HTERT RPE-1 (cell line): Measurements from ENCODE around the gene ZBTB20.

Experiments used
- in situ Hi-C: fragments of 300-500 bp; cut with MboI; formaldehyde crosslinking; loops from 4 replicates; pipeline ENCODE4 v1.14.3; 2020; ENCODE audit warnings: low sequenced_read_pairs

Gene ZBTB20

DNA sequence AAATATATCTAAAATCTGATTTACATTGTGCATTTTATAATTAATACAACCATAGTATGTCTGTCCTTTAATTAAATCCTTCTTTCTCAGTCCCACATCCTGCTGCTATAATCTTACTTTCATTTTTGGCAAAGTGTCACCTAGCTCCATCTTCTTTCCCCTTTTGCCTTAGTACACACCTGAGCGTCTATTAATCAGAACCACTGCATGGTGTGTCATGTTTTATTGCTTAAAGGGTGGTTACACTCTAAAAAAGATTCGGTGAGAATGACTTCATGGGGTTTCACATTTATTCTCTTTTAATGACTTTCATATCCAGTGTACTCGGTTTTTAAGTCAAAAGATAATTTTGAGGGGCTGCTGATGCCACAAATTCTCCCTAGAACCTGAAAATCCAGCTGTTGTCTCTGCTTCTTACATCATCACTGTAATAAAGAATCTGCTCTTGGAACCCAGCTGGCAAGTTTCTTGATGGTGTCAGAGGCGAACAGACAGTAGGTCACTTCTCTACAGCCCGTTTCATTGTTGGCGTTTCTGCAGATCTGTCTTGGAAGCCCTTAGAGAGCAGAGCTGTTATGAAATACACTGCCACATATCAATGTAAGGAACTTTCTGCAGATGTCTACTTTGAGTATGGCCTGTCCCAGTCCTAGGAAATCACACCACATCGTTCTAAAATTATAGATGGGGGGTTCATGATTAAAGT lies 753.6 kb downstream of the ZBTB20 start:
- in situ Hi-C loops, result no loop called here

DNA sequence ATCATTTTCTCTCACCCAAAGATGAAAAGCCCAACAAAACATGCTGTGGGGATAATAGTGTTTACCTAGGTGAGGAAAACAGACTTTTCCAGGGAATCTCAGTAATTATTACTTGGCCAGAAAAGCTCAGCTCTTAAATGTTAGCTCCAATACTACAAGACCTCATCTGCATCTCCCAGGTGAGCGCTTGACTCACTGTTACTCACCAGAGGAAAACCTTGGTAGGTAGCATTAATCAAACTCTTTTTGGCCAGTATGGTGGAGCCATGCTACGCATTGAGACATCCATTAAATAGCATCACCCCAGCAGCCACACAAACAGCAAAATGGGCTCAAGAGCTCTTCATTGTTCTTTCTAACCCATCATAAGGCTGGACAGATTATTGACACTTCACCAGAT lies 754.3 kb downstream of the ZBTB20 start:
- in situ Hi-C loops, result no loop called here

GRCh38 chr3:114389156-114389555 lies 757.9 kb downstream of the ZBTB20 start:
- in situ Hi-C loops, result no loop called here

DNA sequence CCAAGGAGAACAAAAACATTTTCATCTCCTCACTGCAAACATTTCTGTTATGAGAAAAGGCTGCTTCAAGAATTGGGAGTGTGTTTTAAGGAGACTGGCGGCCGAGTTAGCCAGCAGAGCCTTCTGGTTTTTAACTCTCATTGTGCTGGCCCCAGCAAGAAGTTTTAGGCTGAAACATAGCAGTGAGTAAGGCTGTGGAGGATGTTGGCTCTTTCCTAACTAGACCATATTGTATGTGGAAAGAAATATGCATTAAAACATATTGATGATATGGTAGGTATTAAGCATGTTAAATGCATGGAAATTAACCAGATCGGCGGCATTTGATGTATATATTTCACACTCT lies 762.6 kb downstream of the ZBTB20 start:
- in situ Hi-C loops, result no loop called here

DNA sequence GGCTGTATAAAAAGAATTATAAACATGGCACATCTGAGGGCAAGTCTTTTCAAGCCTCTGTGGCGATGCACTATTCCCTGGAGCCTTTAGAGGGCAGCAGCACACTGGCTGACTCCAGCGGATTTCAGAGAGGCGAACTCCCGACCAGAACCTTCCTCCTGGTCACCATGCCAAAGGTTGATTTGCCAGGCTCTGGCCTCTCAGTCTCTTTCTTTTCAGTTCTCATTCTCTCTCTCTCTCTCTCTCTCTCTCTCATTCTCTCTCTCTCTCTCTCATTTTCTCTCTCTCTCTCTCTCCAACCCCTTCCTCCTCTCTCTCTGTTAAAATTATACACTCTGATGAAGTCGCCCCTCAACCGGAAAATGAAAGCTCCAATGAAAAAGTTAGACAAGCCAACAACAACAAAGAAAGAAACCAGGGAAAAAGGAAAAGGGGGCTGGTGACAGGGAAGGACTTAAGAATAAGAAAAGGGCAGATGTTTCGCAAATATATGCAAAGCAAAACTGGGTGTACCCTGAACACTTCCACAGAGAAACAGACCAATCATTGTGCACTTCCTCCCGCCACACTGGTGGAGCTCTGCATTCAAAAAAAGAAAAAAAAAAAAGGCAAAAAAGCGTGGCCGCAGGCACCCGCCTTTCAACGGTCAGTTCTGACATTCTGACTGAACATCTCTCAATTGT lies 763.1 kb downstream of the ZBTB20 start:
- in situ Hi-C loops, result no loop called here

- in situ Hi-C loops, result no loop called here
These were observed 766.8 kb downstream of the ZBTB20 start for GRCh38 chr3:114380233-114380651.

DNA sequence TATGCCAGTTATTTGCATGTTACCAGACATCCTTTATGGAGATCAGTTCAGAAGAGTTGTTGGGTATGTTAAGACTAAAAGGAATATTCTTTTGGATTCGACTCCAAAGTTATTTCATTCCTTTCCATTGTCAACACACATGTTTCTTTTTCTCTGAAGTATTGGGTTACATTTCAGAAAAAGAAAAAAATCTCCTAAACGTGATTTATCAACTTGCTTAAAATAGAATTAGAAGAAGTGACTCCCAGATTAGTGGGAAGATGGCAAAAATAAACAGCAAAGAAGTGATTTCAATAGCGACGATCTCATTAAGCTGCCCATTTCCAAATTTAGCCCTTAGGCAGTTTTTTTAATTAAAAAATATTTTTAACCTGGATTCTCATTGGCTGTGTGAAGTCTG lies 767.8 kb downstream of the ZBTB20 start:
- in situ Hi-C loops, result no loop called here

- in situ Hi-C loops, result no loop called here
These were observed 768.3 kb downstream of the ZBTB20 start for GRCh38 chr3:114378760-114379159.

DNA sequence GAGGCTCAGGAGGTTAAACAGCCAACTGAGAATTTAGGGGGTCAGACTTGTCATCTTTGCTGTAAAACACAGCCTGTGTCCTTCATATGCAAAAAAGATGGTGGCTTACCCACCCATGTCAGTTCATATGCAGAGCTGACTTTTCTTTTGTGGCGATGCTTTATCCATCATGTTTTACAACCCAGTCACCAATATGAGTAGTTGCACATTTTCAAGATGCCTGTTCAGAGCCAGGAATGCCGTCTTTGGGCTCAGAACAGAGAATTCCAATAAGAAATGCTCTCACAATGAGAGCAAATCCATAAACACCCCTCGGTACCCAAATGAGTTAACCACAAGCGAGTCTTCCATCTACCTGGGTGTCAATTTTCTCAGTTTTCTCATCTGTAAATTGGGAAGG lies 769.7 kb downstream of the ZBTB20 start:
- in situ Hi-C loops, result no loop called here

DNA sequence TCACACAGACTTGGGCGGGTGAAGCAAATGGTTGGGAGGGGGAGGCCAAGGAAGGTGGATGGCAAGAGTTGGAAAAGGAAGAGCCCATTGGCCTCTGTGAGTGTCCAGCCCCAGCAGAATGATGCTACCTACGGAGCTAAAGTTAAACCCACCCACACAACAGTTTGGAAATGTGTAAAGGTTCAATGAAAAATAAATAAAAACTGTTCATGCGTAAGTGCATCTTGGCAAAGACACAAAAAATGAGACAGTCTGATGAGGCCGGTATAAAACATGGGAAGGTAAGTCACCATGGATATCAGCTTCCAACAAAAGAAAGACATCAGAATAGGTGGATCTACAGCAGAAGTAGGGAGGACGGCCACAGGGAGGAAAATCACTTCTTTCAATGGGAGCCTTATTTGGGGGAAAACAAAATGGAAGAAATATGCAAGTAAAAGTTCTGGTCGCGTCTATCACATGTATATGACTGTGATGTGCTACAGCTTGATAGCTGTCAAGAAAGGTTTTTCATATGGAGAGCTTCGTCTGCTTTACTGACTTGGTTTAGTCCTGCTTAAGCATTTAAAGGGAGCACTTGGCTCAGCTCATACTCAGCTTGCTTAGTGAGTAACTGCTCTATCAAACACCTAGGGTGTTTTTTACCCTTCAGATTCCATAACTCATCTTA lies 770.4 kb downstream of the ZBTB20 start:
- in situ Hi-C loops, result no loop called here

DNA sequence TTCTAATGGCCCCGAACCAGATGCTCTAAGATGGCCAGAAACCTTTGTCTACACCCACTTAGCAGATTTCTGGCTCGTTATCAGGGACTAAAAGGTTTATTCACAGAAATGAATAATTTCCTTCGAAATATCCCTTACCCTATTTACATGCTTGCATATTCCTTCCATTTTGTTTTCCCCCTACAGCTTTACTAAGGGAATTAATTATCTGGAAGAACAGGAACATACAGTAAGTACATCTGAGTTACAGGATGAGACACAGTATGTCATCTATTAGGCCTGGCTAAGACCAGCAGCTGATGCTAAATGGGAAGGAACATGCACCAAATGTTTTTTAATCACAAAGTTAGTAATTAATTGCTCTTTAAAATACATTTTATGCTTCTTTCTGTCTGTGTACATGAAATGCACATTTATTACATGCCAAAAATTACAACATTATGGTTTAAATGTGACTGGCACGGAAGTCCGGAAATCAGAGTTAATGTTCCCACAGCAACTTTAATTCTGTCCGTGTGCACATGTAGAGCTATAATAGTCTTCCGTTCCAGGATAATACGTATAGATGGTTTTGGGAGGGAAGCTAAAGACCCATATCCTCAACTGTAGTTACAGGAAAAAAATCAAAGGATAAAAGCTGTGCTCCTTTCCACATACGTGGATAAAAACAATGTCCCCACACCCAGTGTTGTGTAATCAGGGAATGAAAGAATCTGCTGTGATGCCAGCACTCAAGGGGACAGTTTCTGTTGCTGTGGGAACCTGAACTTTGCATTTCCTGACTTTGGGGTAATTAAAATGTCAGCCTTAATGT lies 771.3 kb downstream of the ZBTB20 start:
- in situ Hi-C loops, result no loop called here

GRCh38 chr3:114374433-114374990 lies 772.6 kb downstream of the ZBTB20 start:
- in situ Hi-C loops, result no loop called here

- in situ Hi-C loops, result no loop called here
These were observed 776.4 kb downstream of the ZBTB20 start for GRCh38 chr3:114370537-114371174.

DNA sequence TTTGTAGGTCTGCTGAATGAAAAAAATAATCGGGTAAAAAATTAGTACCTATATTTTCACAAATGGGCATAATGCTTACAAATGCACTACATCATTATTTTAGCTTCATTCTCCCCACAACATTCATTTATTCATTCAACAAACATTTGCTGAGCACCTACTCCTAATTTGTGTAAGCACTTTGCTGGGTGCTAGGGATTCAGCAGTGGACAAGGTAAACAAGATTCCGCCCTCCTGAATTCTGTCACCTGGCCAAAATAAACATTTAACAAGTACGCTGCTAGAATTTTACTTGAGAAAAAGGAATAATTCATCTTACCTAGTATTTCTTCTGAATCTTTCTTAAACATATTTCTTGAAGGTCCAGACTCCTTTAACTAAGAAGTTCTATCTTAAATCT lies 781.2 kb downstream of the ZBTB20 start:
- in situ Hi-C loops, result no loop called here

DNA sequence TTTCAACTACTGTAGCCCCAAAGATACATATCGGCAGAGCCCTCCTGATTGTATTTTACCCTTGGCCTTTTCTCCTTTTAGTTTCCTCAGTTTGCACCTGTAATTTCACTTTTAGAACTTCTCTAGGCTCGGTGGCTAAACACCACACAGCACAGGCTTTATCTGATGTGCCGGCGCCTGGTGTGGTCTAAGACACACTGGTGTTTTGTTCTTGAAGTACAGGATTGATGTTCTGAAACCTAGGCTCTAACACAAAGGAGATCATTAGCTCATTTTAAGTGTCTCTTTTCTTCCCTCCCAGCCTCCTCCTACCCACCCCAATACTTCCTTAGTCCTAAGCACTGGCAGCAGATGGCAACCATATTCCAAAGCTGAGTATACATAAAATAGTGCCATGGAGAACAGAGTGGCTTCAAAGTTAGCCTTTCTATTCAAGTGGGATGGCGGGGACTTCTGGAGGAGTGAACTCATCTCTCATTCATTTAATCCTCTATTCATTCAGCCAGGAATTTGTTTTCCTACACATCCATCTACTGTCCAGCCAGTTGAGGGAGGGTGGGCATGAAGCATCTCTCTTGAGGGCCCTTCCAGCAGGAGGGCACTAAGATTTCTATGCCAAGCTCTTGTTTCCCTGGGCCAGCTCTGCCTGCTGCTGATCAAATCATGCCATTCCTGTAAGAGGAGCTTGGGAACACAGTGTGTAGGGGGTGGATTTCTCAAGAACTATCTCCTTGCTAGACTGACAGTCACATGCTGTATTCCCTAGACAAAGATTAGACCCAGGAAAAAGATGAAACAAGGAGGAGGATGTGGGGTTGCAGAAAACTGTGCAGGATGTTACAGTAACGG lies 782.1 kb downstream of the ZBTB20 start:
- in situ Hi-C loops, result no loop called here

DNA sequence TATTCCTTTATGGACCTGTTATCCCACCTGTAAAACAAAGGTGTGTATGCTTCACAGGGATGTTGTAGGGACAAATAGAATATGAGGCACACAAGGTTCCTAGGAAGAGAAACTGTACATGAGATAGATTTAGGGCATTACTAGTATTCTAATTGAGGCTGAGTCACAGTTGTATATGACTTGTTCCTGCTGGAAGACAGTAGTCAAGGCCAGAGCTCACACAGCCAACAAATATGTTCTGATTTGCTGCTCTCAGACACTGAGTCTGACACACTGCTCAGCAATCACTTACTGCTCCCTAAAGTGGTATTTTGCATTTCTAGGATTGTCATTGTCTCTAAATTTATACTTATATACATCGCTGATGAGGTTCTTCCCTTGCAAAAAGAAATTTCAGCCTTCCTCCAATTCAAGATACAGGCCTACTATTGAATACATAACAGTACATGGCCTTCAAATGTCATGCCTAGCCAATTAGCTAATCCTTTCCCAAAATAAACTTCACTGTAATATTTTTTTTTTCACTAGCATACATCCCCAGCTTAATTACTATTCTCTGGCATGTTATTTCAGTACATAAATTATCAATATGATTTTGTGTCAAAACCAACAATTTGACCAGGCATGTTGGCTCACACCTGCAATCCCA lies 783.4 kb downstream of the ZBTB20 start:
- in situ Hi-C loops, result no loop called here

DNA sequence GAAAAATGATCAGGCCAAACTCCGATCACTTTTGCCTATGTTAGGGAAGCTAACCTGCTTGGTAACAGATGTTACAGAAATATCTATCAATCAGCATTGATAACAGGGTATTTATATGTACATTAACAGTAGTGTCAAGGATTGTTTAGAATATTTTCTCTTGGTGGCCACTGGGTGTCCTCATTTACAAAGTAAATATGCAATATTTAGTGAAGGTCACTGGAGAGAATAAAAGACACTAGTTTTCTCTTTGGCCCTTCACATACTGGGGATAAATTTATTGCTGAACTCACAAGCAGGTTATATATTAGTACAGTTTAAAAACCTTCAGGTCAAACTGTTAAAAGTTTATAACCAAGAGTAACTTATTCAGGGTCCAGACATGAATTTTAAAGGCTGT lies 784.3 kb downstream of the ZBTB20 start:
- in situ Hi-C loops, result no loop called here

DNA sequence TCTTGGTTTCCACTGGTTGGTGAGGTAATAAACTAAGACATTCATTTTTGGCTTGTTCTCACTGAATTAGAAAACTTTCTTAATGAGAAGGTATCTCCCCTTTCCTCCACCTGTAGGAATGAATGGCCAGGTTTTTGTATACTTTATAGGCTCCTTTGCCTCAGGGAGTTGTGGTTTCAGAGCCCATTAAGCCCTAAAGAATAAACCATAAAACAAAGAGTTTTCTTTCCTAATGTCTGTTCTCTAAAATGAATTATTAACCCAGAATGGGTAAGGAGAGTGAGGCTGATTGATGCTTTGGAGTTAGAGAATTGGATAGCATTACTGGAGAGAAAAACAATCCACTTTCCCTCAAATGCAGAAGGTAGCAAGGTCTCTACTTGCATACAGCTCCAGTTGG lies 785.7 kb downstream of the ZBTB20 start:
- in situ Hi-C loops, result no loop called here

GRCh38 chr3:114356525-114356924 lies 790.6 kb downstream of the ZBTB20 start:
- in situ Hi-C loops, result no loop called here
